NCI-H2196 (cell line): ENCODE data around the gene SLC6A9.

Source experiments
- DNase-seq: peaks from one replicate; lab custom pipeline; 2025; ENCODE audit not compliant: unreplicated experiment; lab: John Stamatoyannopoulos, UW

The SLC6A9 gene

DNA sequence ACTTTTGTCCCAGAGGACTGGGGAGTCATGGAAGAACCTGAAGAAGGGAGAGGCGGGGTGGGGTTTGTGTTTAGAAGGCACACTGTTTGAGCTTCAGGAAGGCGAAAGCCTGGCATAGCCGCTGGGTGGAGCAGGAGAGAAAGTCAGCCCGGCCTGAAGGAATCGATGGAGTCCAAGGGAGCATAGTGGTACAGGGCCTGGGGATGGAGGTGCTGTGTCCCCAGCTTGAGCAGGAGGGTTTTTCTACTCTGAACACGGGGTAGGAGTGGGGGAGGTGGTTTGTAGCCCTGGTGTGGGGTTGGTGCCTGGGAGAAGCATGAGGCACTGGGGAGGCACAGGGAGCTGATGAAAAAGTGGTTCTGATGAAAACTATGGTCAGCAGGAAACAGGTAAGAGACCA lies 44.5 kb downstream of the SLC6A9 start:
- DNase-seq = no peak

DNA sequence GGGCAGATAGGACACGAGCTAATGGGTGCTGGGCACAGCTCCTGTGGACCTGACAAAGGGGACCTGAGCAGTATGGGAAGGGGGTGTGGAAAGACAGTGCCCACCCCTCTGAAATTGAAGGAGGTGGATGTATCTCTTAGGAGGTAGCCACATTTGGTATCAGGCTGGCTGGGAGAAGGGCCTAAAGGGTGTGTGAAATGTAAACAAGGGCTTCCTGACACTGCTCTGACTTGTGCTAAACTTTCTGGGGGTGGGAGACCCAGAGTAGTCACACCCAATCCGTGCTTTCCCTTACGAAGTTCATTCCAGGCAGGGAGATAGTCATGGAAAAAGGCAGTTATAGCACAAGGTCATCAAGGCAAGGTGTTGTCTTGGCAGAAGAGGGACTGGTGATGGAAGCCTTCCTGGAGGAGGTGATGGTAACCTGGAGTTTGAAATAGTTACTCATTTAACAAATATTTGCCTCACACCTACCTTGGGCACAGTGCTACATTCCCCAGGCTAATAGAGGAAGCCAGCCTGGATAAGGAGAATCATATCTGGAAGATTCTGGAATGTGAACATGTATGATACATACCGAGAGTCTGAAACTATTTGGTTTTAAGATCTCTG lies 45.2 kb downstream of the SLC6A9 start:
- DNase-seq = no peak

DNA sequence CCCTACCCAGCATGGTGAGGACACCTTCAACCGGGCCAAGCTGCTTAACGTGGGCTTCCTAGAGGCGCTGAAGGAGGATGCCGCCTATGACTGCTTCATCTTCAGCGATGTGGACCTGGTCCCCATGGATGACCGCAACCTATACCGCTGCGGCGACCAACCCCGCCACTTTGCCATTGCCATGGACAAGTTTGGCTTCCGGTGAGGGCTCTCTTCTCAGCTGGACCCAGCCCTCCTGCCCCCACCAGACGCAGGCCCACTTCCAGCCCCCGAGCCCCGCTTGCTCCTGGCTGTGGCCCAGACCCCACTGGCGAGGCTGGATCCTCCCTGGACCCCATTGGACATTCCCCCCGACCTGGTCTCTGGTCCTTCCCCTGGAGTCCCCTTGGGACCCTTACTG lies 46.4 kb downstream of the SLC6A9 start:
- DNase-seq = no peak

DNA sequence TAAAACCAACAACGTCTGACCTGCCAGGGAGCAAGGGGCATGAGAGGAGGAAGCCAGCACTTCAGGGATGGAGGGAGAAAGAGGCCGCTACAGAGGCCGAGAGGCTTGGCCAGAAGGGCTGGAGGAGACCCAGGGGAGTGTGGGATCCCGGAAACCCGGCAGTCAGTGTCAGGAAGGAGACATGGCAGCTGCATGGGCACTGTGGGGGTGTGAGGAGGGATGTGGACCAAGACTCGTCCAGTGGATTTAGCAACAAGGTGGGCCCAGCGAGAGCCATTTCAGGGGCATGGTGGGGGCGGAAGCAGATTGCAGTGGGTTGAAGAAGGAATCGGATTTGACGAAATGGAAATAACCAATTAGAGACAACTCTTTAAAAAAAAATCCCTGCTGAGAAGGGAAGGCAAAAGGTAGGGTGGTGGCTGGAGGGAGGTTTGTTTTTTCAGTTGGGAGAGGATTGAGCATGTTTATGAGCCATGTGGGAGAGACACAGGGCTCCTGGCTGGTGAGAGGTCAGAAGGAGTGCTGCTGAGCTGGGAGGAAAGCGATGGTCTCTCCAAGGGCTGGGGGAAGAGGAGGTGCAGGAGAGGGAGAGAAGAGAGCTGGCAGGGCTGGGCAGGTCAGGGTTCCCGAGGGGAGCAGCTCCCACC lies 47.9 kb downstream of the SLC6A9 start:
- no peak for DNase-seq

DNA sequence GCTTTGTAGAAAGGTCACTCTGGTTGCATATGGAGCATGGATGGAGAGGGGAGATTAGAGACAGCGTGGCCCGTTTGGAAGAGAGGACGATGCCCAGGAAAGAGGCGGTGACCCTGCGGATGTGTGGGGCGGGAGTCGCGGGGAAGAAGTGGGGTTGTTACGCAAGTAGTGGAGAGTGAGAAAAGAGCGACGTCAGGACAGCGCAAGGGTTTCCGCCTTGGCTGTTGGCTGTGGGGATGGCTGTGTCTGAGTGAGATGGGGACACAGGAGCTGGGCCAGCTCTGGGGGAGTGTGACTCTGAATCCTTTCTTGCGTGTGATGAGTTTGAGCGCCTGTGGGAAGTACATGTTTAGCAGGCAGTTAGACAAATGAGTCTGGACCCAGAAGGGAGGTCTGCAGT lies 48.5 kb downstream of the SLC6A9 start:
- no peak for DNase-seq

DNA sequence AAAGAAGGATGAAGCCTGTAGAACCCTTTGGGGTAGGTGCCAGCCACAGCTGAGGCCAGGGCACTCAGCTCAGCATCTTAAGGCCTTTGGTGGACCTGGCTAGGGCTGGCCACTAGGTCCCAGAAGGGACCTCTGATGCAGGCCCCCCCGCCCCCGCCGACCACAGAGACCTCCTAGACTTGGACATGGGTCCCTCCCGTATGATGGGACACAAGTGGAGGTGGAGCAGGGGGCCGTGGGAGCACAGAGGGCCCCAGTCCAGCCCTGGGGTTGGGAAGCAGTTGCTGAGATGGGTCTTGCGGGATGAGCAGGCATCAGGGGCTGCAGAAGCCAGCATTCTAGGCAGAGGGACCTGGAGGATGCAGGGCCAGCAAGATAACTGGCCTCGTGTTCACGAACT lies 49.0 kb downstream of the SLC6A9 start:
- DNase-seq = no peak

DNA sequence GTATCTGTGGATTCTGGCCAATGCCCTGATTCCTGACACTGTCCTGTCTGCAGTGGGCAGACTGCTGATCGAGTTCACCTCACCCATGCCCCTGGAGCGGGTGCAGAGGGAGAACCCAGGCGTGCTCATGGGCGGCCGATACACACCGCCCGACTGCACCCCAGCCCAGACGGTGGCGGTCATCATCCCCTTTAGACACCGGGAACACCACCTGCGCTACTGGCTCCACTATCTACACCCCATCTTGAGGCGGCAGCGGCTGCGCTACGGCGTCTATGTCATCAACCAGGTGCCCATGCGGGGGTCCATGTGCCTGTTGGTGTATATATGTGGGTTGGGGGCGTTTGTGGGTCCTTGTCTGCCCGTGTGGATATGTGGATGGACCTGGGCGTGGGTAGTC lies 49.6 kb downstream of the SLC6A9 start:
- DNase-seq = no peak

DNA sequence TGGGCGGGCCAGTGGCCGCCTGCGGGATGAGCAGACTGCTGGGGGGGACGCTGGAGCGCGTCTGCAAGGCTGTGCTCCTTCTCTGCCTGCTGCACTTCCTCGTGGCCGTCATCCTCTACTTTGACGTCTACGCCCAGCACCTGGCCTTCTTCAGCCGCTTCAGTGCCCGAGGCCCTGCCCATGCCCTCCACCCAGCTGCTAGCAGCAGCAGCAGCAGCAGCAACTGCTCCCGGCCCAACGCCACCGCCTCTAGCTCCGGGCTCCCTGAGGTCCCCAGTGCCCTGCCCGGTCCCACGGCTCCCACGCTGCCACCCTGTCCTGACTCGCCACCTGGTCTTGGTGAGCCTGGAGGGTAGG lies 50.1 kb downstream of the SLC6A9 start:
- DNase-seq = no peak

DNA sequence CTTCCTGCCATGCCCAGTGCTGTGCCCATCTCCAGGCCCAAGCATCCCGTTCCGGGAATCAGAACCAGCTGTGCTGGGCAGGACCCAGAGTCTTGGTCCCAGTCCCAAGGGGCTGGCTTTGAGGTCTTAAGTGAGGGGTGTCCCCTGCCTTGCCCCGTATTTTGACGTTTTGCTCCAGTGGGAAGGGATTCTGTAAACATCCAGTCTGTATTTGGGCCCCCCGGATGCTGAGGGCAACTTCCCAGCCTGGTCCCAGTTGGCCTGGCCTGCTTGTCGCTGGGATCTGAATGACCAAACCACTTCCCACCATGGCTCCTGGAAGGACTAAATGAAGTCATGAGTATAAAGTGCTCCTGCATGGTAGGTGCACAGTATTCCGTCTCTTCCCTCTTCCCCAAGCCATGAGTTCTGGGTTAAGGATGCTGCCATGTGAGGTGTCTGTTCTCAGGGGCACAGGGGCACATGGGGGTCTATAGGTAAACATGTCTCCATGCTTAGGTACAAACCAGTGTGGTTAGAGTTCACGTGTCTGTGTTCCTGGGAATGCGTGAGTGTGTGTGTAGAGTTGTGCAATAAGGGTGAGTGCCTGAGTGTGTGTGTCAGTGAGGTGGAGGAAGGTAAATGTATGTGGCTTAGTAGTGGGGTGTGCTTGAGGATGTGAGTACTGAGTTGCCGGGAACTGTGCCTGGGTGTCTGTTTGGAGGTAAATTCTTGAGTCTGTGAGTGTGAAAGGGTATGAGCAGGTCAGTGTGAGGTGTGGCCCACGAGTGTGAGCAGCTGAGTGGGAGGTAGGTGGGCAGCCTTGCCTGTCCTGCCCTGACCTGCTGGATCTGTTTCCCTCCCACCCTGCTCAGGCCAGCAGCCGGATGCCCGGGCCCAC lies 50.8 kb downstream of the SLC6A9 start:
- no peak for DNase-seq

DNA sequence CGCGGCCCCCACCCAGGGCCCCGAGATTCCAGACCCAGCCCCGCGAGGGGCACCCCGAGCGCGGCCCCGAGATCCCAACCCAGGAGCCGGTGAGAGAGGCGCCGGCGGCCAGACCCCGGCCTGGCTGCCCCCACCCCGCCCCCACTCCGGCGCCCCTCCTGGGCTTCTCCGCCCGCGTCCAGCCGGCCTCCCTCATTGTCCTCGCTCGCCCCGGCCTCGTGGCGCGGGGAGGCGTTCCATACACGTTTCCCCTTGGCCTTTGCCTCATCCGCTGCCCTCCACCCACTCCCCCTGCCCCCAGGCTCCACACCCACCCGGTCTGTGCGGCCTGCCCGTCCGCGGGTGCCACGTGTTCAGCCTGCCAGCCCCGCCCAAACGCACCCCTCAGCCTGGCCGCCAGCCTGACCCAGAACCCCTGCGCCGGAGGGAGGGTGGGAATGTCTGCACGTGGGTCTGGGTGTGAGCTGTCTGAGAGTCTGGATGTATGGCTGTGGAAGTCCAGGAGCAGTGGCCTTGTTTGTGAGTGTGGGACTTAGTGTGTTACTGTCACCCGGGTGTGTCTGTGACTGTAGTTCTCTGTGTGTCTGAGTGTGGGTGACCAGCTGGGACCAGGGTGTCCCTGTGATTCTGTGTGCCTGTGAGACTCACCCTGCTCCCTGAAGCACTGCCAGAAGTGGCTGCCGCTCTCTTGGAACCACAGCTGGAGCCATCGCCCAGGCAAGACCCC lies 51.6 kb downstream of the SLC6A9 start:
- no peak for DNase-seq

DNA sequence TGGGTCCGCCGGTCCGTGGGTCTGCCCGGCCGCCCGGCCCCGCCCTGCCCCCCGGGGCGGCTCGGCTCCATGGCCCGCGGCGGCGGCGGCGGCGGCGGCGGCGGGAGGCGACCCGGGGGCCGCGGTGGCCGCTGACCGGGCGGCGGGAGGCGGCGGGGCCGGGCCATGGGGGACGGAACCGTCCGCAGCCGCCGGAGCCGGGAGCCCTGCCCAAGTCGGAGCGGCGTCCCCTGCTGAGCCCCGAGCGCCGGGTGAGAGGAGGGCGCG lies 52.1 kb downstream of the SLC6A9 start:
- no peak for DNase-seq

DNA sequence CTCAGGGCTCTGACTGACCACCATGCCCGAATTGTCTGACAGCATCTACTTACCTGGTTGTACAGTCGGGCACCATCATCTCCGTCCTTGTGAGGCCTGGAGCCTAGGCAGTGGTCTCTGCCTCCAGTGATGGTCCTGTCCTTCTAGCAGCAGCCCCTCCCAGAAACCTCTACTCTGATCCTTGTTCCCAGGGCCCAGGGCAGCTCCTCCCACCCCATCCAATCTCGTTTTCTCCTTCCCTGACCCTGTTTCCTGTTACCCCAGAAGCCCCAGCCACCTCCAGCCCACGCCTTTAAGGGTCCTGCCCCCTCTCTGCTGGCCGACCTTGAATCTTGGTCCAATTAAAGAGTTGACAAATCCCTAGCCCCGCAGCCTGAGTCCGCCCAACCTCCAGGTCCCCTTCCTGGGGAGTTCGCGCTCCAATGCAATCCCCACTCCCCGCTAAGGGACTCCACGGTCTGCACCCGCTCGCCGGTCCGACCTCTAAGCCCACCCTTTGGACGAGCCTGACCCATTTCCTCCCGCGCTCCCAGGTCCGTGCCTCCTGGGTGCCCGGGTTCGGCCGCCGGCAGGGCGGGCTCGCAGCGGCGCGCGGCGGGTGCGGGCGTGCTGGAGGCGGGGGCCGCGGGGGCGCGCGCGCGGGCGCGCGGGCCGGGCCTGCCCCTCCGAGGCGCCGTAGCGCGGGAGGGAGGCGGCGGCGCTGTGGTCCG lies 52.6 kb downstream of the SLC6A9 start, which contains the start of gene B4GALT2:
Gene B4GALT2, plus strand, starts transcription at position 660 of the 710 bp plus-strand sequence. CDS start 1,951 bp downstream, outside the sequence.
- peak; percentile 62 for DNase-seq

DNA sequence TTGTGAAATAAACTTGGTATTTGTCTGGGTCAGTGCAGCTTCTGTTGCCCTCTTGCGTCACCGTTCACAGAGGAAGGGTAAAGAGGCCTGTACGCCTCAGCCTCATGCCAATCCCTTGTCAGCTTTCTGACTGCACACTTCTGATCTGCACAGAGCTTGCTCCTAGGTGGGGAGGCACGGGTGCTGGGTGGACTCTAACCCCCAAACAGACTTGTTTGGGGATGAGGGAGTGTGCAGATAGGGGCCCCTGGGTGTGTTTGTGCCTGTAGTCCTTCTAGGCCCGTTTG lies 53.1 kb downstream of the SLC6A9 start:
- no peak for DNase-seq

DNA sequence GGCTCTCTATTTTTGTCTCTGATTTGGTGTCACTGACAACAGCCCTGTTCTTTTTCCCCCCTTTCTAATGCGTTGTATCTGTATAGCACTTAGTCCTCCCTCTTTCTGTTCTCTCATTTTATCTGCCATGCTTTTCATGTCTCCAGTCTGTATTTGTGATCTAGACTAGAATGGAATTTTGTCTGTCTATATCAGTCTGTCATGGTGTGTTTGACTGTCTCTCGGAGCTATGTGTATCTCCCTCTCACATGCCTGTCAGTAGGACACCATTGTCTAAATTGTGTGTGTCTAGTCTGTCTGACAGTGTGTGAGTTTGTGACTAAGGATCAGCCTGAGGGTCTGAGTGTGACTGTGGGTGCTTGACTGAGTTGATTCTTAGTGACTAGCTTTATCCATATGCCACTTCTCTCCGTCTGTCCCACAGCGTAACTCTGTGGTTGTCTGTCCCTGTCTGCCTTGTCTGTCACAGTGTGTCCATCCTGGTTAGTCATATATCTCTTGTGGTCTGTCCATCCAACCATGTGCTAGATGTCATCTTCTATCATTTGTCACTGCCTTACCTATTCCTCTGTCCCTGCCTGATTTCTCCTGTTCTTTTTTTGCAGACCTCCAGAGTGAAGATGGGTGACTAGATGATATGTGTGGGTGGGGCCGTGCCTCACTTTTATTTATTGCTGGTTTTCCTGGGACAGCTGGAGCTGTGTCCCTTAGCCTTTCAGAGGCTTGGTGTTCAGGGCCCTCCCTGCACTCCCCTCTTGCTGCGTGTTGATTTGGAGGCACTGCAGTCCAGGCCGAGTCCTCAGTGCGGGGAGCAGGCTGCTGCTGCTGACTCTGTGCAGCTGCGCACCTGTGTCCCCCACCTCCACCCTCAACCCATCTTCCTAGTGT lies 53.6 kb downstream of the SLC6A9 start:
- no peak for DNase-seq

DNA sequence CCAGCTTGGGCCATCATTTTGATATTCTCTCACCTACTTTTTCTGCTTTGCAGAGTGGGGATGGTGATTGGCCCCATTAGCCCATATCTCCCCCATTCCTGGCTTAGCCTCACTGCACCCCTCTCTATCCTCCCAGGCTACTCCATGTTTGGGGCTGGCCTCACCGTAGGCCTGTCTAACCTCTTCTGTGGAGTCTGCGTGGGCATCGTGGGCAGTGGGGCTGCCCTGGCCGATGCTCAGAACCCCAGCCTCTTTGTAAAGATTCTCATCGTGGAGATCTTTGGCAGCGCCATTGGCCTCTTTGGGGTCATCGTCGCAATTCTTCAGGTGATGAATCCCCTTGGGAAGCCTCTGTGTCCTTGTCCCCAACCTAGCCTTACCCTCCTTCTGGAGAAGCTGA lies 54.4 kb downstream of the SLC6A9 start:
- no peak for DNase-seq

DNA sequence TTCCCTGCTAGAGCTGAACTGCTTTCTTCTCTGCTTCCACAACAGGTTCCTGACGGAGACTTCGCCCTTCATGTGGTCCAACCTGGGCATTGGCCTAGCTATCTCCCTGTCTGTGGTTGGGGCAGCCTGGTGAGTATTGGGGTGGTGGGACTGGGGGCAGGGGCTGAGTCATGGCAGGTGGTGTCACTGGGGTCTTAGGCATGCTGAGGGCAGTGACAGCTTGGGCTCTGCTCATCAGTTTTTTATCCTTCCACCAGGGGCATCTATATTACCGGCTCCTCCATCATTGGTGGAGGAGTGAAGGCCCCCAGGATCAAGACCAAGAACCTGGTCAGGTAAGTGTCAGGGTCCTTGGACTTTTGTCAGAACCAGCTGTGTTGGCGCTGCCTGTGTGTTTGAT lies 55.2 kb downstream of the SLC6A9 start:
- no peak for DNase-seq

DNA sequence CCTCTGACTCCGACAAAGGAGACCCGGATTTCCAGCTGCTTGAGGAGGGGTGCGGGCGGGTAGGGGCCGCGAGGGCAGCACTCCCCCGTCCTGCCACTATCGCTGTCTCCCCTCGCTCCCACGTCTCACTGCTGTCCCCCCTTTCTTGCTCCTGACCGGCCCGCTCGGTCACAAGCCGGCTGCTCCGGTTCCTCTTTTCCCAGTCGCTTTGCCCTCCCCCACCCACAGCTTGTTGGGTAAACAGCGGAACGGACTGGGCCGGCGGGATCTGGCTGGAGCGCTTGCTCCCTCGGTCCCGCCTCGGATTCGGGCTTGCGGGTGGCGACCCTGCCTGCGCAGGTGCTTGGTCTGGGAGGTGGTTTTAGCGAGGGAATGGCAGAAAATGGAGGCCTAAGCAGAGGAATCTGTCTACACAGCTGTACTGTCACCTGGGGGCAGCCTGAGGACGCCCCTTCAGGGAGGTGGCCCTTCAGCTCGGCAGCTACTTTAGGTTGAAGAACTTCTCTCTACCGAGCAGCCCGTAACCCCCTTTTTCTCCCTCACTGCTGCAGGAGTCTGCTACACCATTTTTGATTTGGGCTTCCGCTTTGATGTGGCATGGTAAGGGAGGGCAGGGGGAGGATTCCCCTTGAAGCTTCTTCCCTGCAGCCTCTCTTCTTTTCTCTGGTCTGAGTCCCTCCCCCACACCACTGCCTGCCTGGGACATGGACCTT lies 55.9 kb downstream of the SLC6A9 start:
- no peak for DNase-seq

DNA sequence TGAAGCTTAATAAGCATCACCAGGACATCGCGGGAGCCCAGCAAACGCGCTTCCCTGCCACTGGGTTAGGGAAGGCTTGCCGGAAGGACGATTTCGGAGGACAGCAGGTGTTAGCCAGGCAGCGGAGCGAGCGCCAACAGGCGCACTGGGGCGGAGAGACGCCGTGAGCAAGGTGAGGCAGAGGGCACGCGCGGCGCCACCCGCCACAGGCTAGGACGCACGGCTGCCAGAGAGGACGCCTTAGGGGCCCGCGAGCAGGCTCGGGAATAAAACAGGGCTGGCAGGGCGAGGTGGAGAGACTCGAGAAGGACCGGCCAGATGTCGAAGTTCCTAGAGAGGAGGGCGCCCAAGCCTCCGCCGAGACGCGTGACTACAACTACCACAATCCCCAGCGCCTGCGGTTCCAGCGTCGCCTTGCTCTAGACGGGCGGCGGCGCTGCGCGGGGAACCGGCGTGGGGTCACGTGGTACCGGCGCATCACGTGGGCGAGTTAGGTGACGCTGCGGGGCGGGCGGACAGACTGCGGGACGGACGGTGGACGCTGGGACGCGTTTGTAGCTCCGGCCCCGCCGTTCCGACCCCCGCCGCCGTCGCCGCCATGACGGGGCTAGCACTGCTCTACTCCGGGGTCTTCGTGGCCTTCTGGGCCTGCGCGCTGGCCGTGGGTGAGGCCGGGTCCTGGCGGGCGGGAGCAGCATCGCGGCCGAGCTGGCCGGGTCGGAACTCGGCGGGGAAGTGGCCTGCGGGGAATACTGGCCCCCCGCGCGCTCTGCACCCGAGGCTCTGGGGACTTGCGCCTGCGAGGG lies 56.6 kb downstream of the SLC6A9 start, which contains the start of gene ATP6V0B:
Gene ATP6V0B, plus strand, starts transcription at position 518 of the 806 bp plus-strand sequence. Its CDS starts 81 bp downstream, at position 599.
- peak; percentile 96 for DNase-seq

DNA sequence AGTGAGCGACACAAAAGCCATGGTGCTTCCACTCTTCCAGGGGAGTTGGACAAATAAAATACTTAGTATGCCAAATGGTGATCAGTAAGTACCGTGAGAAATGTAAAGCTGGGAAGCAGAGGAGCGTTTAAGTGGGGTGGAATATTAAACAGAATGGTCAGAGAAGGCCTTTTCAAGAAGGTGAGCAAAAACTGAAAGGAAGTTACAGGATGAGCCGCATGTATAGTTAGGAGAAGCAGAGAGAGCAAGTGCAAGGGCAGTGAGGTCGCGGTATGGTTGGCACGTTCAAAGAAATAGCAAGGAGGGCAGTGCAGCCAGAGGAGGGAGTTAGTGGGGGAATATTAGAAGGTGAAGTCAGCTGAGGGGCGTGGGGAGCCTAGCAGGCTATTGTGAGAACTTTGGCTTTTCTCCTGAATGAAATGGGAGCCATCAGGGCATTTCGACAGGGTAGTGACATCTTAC lies 57.2 kb downstream of the SLC6A9 start:
- no peak for DNase-seq
